ENCODE measurements around the gene MDGA2.

The MDGA2 gene

GRCh38 chr14:47020500-47020899, 654.9 kb downstream of the MDGA2 start:
- Histone ChIP-seq H3K27me3 (ENCODE audit: low read length) (no peaks in the 10 kb centered on the region), H4K20me1 (ENCODE audit: low read depth, low read length) (no peaks in the 10 kb centered on the region), H3K79me2 (ENCODE audit: insufficient read depth, low read length) (no peaks in the 10 kb centered on the region), H3K4me2 (ENCODE audit: low read depth, low read length, poor library complexity, severe bottlenecking) (no peak overlapping the region), H3K9me2 (replicated peaks; ENCODE audit: insufficient read depth, low read length) (no peaks in the 10 kb centered on the region), H3F3A (ENCODE audit: insufficient read depth) (no peaks in the 10 kb centered on the region), H3K27ac (ENCODE audit: low read depth, low read length) (no peak overlapping the region), H3K9ac (ENCODE audit: low read length) (no peak overlapping the region), H3K4me3 (ENCODE audit: insufficient read depth, low read length, poor library complexity, severe bottlenecking) (no peak overlapping the region), H3K9me3 (ENCODE audit: insufficient read depth, low read length) (no peaks in the 10 kb centered on the region), H3K36me3 (ENCODE audit: low read length) (no peaks in the 10 kb centered on the region), H2AFZ (ENCODE audit: low read depth, low read length, severe bottlenecking) (no peak overlapping the region)
- TF ChIP-seq EZH2phosphoT487 (conservative IDR thresholded peaks at IDR 0.05; ENCODE audit: low read length), result no peak
- TF ChIP-seq, protein P1, sequence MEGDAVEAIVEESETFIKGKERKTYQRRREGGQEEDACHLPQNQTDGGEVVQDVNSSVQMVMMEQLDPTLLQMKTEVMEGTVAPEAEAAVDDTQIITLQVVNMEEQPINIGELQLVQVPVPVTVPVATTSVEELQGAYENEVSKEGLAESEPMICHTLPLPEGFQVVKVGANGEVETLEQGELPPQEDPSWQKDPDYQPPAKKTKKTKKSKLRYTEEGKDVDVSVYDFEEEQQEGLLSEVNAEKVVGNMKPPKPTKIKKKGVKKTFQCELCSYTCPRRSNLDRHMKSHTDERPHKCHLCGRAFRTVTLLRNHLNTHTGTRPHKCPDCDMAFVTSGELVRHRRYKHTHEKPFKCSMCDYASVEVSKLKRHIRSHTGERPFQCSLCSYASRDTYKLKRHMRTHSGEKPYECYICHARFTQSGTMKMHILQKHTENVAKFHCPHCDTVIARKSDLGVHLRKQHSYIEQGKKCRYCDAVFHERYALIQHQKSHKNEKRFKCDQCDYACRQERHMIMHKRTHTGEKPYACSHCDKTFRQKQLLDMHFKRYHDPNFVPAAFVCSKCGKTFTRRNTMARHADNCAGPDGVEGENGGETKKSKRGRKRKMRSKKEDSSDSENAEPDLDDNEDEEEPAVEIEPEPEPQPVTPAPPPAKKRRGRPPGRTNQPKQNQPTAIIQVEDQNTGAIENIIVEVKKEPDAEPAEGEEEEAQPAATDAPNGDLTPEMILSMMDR (IDR thresholded peaks at IDR 0.05; ENCODE audit: insufficient read depth, low read length, poor library complexity, severe bottlenecking), result no peak

DNA sequence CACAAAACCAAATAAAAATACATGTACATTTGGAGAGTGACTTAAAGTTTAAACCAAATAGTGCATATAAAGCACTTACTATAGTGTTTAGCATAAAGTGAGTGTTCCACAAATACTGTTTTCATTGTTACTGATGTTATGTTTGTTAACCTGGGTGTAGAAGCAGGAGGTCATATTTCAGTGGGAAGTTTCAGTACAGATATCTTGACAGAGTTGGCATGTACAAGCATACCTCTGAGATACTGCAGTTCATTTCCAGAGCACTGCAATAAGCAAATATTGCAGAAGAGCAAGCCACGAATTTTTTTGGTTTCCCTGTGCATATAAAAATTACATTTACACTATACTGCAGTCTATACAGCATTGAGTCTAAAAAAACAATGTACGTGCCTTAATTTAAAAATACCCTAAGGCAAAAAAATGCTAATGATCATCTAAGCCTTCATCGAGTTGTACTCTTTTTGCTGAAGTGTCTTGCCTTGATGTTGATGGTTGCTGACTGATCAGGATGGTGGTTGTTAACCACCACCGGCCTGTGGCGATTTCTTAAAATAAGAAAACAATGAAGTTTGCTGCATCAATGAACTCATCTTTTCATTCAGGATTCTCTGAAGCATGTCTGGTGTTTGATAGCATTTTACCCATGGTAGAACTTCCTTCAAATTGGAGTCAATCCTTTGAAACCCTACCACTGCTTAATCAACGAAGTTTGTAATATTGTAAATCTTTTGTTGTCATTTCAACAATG, 662.7 kb downstream of the MDGA2 start:
- TF ChIP-seq, protein P1 (IDR thresholded peaks at IDR 0.05; ENCODE audit: insufficient read depth, low read length, poor library complexity, severe bottlenecking), result no peak
- no peak for TF ChIP-seq EZH2phosphoT487 (conservative IDR thresholded peaks at IDR 0.05; ENCODE audit: low read length)
- no peaks in the 10 kb centered on the region for H3F3A ChIP-seq (ENCODE audit: insufficient read depth)
- no peaks in the 10 kb centered on the region for H3K9me3 ChIP-seq (ENCODE audit: insufficient read depth, low read length)
- no peaks in the 10 kb centered on the region; the same call in 1 of the 2 replicates for H3K9me2 ChIP-seq (replicated peaks; ENCODE audit: insufficient read depth, low read length)
- no peak overlapping the region for H2AFZ ChIP-seq (ENCODE audit: low read depth, low read length, severe bottlenecking)
- no peak overlapping the region for H3K4me2 ChIP-seq (ENCODE audit: low read depth, low read length, poor library complexity, severe bottlenecking)
- H3K4me3 ChIP-seq (ENCODE audit: insufficient read depth, low read length, poor library complexity, severe bottlenecking), result no peak overlapping the region
- no peak overlapping the region for H3K27ac ChIP-seq (ENCODE audit: low read depth, low read length)
- no peaks in the 10 kb centered on the region for H3K27me3 ChIP-seq (ENCODE audit: low read length)
- H3K79me2 ChIP-seq (ENCODE audit: insufficient read depth, low read length), result no peaks in the 10 kb centered on the region
- H4K20me1 ChIP-seq (ENCODE audit: low read depth, low read length), result no peaks in the 10 kb centered on the region
- no peaks in the 10 kb centered on the region for H3K36me3 ChIP-seq (ENCODE audit: low read length)
- H3K9ac ChIP-seq (ENCODE audit: low read length), result no peak overlapping the region

DNA sequence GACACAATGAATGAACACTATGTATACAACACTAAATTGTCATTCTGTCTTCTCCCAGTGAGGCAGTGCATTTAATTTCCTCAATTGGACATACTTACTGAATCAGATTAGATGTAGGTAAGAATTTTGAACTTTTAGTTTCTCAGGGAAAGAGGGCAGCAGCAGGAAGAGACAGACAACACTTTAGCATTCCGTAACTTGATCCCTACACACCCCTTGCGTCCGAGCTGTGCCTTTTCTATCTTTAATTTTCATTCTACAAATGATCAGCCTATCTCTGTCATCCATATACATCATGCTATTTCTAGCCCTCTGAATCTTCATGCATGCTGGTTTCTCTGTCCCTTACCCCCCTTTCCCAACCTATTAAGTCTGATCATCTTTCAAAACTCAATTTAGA, 665.8 kb downstream of the MDGA2 start:
- Histone ChIP-seq H3K27ac (ENCODE audit: low read depth, low read length) (no peak overlapping the region), H3K9me2 (replicated peaks; ENCODE audit: insufficient read depth, low read length) (no peaks in the 10 kb centered on the region; the same call in 1 of the 2 replicates), H2AFZ (ENCODE audit: low read depth, low read length, severe bottlenecking) (no peak overlapping the region), H3K9ac (ENCODE audit: low read length) (no peak overlapping the region), H3K36me3 (ENCODE audit: low read length) (no peaks in the 10 kb centered on the region), H3K4me3 (ENCODE audit: insufficient read depth, low read length, poor library complexity, severe bottlenecking) (no peak overlapping the region), H3K79me2 (ENCODE audit: insufficient read depth, low read length) (no peaks in the 10 kb centered on the region), H3K9me3 (ENCODE audit: insufficient read depth, low read length) (no peaks in the 10 kb centered on the region), H4K20me1 (ENCODE audit: low read depth, low read length) (no peaks in the 10 kb centered on the region), H3K4me2 (ENCODE audit: low read depth, low read length, poor library complexity, severe bottlenecking) (no peak overlapping the region), H3K27me3 (ENCODE audit: low read length) (no peaks in the 10 kb centered on the region), H3F3A (ENCODE audit: insufficient read depth) (no peaks in the 10 kb centered on the region)
- TF ChIP-seq, protein P1 (IDR thresholded peaks at IDR 0.05; ENCODE audit: insufficient read depth, low read length, poor library complexity, severe bottlenecking), result no peak
- TF ChIP-seq EZH2phosphoT487 (conservative IDR thresholded peaks at IDR 0.05; ENCODE audit: low read length), result no peak

All from SU-DHL-6 (cell line).